G401.6 (cell line): Measurements from ENCODE around the gene CNN1.
"Not testable (repeated sequence)": the region's sequence is repeated elsewhere in the genome, so short reads cannot be mapped to it uniquely, and the experiment has no call there.

ENCODE experiments used
- FAIRE-seq: peaks from 2 replicates; lab custom pipeline; 2012; peaks lifted over from hg19 to GRCh38; lab: Jason Lieb, UNC

CNN1 gene

GRCh38 chr19:11534948-11535347, 3.7 kb upstream of the CNN1 start:
- FAIRE-seq, result no peak

GRCh38 chr19:11535792-11536595, 2.7 kb upstream of the CNN1 start:
- FAIRE-seq, result no peak

GRCh38 chr19:11539495-11540365, 1.1 kb downstream of the CNN1 start:
- no peak for FAIRE-seq

GRCh38 chr19:11540645-11541044, 2.0 kb downstream of the CNN1 start:
- no peak for FAIRE-seq

GRCh38 chr19:11541238-11541637, 2.6 kb downstream of the CNN1 start:
- FAIRE-seq, result no peak

- FAIRE-seq, result no peak
Observed at GRCh38 chr19:11547929-11548700, 9.5 kb downstream of the CNN1 start.

- no peak for FAIRE-seq
Observed at GRCh38 chr19:11549386-11549953, 10.8 kb downstream of the CNN1 start.

- no peak for FAIRE-seq
Observed at GRCh38 chr19:11550265-11550664, 11.6 kb downstream of the CNN1 start.

- no peak for FAIRE-seq
Observed at GRCh38 chr19:11551603-11552235, 13.1 kb downstream of the CNN1 start.

- no peak for FAIRE-seq
Observed at GRCh38 chr19:11552666-11553372, 14.2 kb downstream of the CNN1 start.

GRCh38 chr19:11554160-11554559, 15.5 kb downstream of the CNN1 start:
- no peak for FAIRE-seq

- no peak for FAIRE-seq
Observed at GRCh38 chr19:11555246-11555645, 16.6 kb downstream of the CNN1 start.

GRCh38 chr19:11556634-11557420, 18.2 kb downstream of the CNN1 start:
- FAIRE-seq, result no peak

- FAIRE-seq, result peak; percentile 94
Observed at GRCh38 chr19:11558881-11559828, 20.5 kb downstream of the CNN1 start, which contains the start of gene ELOF1. TSS of gene ELOF1 (minus strand) at chr19:11559230. CDS start at chr19:11554347, 4,883 bp downstream.

- FAIRE-seq, result peak; percentile 25
Observed at GRCh38 chr19:11560404-11561051, 21.9 kb downstream of the CNN1 start.

- FAIRE-seq, result no peak
Observed at GRCh38 chr19:11563532-11563931, 24.9 kb downstream of the CNN1 start.

- FAIRE-seq, result not testable (repeated sequence)
Observed at GRCh38 chr19:11564082-11564807, 25.6 kb downstream of the CNN1 start.

- FAIRE-seq, result not testable (repeated sequence)
Observed at GRCh38 chr19:11565649-11565980, 27.0 kb downstream of the CNN1 start.
